ENCODE data around the gene SLC4A2.
"Not testable (repeated sequence)": the region's sequence is repeated elsewhere in the genome, so short reads cannot be mapped to it uniquely, and the experiment has no call there.

SLC4A2 gene, protein sequence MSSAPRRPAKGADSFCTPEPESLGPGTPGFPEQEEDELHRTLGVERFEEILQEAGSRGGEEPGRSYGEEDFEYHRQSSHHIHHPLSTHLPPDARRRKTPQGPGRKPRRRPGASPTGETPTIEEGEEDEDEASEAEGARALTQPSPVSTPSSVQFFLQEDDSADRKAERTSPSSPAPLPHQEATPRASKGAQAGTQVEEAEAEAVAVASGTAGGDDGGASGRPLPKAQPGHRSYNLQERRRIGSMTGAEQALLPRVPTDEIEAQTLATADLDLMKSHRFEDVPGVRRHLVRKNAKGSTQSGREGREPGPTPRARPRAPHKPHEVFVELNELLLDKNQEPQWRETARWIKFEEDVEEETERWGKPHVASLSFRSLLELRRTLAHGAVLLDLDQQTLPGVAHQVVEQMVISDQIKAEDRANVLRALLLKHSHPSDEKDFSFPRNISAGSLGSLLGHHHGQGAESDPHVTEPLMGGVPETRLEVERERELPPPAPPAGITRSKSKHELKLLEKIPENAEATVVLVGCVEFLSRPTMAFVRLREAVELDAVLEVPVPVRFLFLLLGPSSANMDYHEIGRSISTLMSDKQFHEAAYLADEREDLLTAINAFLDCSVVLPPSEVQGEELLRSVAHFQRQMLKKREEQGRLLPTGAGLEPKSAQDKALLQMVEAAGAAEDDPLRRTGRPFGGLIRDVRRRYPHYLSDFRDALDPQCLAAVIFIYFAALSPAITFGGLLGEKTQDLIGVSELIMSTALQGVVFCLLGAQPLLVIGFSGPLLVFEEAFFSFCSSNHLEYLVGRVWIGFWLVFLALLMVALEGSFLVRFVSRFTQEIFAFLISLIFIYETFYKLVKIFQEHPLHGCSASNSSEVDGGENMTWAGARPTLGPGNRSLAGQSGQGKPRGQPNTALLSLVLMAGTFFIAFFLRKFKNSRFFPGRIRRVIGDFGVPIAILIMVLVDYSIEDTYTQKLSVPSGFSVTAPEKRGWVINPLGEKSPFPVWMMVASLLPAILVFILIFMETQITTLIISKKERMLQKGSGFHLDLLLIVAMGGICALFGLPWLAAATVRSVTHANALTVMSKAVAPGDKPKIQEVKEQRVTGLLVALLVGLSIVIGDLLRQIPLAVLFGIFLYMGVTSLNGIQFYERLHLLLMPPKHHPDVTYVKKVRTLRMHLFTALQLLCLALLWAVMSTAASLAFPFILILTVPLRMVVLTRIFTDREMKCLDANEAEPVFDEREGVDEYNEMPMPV

DNA sequence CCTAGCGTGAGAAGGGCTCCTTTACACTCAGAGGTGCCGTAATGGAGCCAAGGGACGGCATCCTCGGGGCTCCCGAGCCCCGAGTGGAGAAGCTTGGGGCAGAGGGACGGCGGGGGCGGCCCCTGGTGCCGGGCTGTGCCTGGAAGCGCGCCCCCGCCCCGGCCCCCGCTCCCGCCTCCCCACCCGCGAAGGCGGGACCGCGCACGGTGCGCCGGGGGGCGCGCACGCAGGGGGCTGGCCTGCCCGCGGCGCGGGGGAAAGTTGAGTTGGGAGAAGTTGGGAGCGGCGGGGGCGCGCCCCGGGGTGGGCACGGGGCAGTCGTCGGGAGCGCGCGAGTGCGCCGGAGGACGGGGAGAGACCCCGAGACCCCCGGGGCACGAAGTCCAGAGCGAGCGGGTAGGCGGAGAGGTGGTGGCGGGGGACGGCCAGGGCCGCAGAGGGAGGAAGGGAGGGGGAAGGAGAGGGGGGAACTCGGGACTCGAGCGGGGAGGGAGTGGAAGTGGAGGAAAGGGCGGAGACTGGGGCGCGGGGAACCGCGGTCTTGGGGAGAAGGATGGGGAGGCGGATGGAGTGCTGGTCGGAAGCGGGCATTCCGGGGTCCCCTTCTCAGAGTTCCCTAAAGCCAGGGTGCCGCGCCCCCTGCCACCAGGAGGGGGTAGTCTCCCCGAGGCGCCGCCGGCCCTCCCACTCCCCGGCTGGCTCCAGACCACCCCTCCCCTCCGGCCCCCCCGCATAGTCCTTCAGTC lies at the start of gene SLC4A2:
Gene SLC4A2, plus strand, starts transcription at position 223 of the 746 bp plus-strand sequence. CDS start 2,399 bp downstream, outside the sequence.
- peak; percentile 58 for DNase-seq

DNA sequence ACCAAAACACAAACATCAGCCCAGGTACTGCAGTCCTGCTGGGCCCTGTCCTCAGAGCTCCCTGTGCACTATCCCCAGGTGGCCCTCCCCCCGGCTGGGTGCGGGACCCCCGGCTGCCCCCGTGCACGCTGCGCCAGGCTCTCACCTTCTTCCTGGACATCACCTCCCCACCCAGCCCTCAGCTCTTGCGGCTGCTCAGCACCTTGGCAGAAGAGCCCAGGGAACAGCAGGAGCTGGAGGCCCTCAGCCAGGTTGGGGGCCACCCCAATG lies 49.4 kb upstream of the SLC4A2 start:
- DNase-seq: no peak

DNA sequence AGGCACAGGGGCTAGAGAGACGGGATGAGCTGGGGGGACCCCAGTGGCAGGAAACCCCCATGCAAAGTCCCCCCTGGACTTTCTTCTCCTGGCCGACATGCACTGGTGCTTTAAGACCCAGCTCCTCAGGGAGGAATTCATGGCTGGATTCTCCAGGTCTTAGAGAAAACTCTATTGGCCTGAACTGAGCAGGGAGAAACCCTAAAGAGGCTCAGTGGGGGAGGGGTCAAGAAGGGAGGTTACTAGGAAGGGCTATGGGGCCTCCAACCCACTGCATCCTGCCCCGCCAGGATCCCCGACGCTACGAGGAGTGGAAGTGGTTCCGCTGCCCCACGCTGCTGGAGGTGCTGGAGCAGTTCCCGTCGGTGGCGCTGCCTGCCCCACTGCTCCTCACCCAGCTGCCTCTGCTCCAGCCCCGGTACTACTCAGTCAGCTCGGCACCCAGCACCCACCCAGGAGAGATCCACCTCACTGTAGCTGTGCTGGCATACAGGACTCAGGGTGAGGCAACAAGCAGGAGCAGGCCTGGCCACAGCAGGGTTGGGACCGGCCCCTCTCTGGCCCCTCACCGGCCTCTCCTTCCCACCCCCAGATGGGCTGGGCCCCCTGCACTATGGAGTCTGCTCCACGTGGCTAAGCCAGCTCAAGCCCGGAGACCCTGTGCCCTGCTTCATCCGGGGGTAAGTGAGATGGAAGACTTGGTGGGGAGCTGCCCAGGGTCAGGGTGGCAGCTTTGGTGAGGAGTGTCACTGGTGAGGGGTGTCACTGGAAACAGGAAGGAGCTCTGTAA lies 48.9 kb upstream of the SLC4A2 start:
- DNase-seq: no peak

DNA sequence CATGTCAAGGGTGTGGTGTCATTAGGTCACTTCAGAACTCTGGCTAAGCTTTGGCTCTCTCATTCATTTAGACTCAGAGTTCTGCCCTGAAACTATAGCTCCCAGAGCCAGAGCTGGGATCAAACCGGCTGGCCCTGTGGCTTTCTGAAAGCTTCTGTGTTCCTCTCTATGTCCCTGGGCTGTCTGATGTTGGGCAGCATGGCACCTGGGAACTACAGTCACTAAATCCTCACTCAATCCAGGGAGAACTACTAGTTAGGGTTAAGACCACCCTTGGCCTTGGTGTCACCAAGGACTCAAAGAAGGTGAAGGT lies 48.3 kb upstream of the SLC4A2 start:
- DNase-seq: no peak

DNA sequence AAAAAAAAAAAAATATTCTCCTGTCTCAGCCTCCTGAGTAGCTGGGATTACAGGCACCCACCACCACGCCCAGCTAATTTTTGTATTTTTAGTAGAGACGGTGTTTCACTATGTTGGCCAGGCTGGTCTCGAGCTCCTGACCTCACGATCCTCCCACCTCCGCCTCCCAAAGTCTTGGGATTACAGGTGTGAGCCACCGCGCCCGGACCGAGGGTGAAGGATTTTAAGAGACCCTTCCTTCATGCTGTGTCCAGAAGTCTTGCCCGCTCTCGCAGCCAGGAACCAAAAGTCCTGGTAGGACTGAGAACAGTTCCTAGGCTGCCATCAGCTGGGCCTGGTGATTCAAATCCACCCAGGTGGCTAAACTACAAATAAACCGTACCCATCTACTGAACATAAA lies 47.8 kb upstream of the SLC4A2 start:
- DNase-seq: not testable (repeated sequence)

DNA sequence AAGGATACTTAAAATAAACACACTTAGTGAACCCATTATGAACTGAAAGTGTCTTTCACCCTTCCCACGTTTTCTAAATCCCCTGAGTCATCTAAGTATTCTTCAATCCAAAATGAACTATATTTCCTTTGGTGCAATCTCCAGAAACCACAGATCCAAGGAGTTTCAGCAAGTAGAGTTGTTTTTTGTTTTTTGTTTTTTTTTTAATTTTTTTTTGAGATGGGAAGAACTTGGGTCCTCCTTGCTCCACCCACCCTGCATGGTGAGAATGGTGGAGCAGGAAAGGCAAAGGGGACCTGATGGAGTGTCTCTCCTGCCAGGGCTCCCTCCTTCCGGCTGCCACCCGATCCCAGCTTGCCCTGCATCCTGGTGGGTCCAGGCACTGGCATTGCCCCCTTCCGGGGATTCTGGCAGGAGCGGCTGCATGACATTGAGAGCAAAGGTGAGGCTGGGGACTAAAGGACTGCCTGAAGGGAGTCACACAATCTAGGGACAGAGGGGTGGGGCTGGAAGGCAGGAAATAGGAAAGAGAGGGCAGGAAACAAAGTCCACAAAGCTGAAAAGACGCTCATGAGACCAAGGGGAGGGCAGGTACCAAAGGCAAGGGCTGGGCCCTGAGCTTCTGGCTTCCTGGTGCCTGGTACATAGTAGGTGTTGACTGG lies 47.2 kb upstream of the SLC4A2 start:
- no peak for DNase-seq

DNA sequence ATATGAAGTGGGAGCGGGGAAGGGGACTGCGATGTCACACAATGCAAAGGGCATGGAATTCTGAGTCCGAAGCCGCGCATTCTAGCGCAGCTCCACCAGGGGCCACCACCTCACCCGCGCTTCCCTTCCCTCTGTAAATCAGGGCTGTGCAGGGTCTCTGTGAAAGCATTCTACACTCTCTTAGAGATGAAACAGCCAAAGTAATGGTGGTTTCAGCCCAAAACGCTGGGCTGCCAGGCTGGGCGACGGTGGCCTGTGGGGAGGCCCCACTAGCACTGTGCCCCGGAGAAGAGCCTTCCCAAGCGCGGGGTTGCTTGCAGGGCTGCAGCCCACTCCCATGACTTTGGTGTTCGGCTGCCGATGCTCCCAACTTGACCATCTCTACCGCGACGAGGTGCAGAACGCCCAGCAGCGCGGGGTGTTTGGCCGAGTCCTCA lies 46.5 kb upstream of the SLC4A2 start:
- DNase-seq: no peak

DNA sequence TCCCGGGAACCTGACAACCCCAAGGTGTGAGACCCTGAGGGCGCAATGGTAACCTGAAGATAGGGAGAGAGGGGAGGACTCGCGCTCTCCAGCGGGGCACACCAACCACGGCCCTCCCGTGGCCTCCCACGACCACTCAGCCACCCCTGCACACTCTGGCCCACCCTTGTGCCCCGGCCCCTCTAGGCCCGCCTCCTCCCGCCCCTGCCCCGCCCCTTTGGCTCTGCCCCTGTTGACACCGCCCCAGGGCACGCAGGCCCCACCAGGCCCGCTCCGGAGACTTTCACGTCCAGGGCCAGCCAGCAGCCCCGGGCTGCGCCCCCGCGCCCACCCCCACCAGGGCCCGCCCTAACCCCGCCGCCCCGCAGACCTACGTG lies 46.0 kb upstream of the SLC4A2 start:
- DNase-seq: no peak

DNA sequence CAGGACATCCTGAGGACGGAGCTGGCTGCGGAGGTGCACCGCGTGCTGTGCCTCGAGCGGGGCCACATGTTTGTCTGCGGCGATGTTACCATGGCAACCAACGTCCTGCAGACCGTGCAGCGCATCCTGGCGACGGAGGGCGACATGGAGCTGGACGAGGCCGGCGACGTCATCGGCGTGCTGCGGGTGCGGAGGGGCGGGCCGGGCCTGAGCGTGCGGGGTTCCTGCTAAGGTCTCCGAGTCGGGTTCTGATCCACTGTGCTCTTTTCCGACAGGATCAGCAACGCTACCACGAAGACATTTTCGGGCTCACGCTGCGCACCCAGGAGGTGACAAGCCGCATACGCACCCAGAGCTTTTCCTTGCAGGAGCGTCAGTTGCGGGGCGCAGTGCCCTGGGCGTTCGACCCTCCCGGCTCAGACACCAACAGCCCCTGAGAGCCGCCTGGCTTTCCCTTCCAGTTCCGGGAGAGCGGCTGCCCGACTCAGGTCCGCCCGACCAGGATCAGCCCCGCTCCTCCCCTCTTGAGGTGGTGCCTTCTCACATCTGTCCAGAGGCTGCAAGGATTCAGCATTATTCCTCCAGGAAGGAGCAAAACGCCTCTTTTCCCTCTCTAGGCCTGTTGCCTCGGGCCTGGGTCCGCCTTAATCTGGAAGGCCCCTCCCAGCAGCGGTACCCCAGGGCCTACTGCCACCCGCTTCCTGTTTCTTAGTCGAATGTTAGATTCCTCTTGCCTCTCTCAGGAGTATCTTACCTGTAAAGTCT lies 45.5 kb upstream of the SLC4A2 start:
- DNase-seq: peak; percentile 79

DNA sequence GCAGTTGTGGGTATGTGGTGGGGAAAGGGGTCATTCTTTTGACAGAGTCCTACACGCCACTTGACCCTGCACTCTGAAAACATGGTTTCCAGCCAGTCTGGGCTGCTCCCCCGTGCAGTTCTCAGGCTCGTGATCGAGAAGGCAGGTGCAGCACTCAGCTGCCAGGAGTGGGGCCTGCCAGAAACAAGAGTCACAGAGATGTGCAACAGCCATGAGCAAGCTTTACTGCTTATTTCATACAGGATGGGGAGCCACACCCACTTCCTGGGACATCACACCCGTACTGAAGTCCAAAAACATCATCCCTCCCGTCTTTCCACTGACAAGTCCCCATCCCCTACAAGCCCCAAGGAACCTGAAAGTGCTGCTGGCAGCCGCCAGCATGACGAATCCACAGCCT lies 44.4 kb upstream of the SLC4A2 start:
- DNase-seq: no peak

DNA sequence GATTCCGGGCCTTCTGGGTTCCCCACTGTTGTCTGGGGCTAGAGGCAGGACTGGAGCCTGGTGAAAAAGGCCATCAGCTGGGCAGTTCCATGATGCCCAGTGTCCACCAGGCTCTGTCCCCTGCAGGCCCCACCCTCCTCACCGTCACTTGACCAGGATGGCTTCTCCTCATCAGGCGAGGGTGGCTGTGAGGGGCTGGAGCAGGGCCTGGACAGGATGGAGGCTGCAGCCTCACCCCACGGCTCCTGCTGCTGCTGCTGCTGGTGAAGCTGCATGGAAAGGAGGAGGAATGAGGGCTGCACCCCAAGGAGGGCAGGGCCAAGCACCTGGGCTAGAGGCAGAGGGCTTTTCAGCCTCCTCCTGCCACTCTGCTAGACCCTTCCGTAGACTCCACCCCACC lies 43.4 kb upstream of the SLC4A2 start:
- DNase-seq: no peak

DNA sequence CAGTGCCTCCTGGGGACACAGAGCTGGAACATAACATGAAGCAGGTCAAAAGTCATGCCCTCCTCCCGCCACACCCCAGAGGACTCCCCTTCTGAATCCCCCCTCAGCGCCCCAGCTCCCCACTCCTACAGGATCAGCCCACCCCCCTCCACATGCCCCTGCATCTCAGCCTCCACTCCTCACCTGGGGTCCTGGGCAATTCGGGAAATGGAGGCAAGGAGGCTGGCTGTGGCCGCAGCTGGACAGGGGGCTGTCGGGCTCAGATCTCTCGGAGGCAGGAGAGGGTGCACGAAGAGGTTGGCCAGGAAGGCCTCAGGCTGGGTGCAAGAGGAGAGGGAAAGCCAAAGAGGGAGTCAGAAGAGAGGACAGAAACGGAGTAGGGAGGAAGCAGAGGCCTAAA lies 42.9 kb upstream of the SLC4A2 start:
- DNase-seq: no peak

DNA sequence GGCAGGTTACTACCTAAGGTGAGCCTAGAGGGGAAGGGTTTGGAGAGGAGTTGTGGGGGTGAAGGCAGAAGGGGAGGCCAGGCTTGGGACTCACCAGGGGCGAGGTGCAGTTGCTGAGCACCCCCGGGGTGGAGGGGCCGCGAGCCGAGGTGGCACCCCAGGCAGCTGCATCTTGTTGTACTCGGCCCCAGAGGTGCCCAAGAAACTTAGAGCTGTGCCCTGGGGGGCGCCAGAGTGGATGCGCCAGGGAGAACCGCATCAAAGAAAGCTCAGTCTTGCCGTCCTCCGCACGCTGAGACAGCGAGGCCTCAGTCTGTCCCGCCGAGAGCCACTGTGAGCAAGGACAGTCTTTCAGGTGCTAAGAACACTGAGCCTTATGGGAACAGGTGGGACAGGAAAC lies 42.4 kb upstream of the SLC4A2 start:
- no peak for DNase-seq

DNA sequence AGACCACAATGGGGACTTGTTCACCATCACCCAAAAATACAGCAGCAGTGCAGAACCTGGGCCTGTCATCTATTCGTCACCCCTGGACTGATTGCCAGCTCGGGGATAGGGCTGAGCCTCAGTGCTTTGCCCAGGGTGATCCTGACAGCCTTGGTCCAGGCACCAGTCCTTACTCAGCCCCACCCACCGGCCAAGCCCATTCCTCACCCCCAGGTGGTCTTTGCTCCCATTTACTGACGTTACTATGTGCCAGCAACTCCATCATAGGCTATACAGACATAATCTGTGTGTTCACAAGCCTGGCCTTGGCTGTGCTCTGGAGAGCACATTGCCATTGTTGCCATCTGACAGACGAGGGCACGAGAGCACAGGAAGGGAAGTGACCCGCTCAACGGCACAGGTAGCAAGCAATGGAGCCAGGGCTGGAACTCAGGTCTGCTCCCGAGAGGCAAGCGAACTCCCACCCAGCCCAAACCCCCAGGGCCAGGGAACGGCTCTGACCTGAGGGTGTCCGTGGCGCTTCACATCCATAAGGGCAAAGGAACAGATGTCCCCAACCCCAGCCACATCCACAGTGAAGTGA lies 41.9 kb upstream of the SLC4A2 start:
- no peak for DNase-seq

DNA sequence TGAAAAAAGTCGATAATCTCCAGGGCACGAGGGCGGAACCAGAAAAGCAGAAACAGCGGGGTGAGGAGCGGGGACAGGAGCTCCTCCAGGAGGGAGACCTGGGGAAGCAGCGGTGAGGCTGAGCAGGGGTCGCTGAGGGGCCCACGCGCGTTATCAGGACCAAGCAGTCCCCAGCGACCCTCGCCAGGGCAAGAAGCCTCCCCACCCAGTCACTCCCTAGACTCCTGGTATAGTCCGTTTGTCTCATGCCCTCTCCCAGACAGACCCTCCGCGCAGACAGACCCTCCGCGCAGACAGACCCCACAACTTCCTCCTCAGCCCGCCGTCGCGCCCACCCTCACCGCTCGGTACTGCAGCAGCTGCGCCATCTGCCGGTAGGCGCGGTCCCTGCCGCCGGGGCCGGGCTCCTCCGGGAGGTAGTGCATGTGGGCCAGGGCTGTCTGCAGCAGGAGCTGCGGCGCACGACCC lies 41.4 kb upstream of the SLC4A2 start:
- DNase-seq: peak; percentile 70

DNA sequence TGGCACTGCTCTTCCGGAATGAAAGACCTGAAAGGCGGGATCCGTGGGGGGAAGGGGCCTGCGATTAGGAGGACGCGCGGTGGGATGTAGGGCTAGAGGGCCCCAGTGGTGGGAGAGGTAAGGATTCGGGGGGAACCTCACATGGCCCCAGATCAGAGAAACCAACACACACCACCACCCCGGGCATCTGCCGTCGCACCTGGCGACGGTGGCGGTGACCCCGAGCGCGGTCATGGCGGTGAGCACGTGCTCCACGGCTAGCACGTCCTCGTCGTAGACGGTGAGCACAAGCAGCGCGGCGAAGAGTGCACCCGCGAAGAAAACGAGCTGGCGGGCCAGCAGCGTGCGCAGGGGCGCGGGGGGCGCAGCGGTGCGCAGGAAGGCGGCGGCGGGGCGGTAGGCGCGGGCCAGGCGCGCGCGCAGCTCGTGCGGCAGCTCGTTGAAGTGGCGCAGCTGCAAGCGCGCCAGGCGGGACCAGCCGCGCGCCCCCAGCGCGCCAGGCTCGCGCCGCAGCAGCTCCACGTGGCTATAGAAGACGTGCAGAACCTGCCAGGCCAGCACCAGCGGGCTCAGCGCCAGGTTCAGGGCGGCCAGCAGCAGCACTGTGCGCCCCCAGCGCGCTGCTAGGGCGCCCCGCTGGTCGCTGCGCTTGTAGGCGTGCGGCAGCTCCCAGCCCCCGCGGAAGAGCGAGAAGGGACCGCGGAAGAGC lies 40.8 kb upstream of the SLC4A2 start:
- peak; percentile 15 for DNase-seq

DNA sequence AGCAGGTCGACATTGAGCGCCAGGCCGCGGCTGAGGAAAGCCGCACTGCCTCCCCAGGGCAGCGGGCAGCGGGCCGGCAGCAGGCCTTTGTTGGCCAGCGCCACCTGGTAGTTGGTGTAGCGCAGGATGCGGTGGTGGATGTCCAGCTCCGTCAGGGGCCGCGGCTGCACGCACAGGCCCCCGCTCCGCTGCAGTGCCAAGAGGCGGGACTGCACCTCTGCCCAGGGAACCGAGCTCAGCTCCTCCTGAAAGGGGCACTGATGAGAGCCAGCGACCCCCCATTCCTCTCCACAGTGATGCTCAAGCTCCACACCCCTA lies 40.3 kb upstream of the SLC4A2 start:
- no peak for DNase-seq

DNA sequence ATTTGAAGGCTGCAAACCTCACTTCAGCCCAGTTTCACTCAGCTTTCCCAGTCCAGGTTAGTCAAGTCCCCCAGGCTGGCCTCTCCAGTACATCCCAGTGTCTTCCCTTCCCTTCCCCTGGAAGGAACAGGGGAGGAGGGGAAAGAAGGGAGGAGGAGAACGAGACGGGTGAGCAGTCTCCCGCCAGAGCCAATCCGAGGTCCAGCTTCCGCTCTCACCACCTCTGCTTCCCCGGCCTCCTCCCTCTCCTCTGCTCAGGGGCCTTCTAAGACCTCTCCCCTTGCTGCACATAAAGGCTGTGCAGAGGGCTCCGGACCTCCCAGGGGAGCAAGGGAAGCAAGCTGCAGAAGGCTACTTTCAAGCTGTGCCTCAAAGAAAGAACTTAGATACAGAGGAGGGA lies 39.2 kb upstream of the SLC4A2 start:
- no peak for DNase-seq

DNA sequence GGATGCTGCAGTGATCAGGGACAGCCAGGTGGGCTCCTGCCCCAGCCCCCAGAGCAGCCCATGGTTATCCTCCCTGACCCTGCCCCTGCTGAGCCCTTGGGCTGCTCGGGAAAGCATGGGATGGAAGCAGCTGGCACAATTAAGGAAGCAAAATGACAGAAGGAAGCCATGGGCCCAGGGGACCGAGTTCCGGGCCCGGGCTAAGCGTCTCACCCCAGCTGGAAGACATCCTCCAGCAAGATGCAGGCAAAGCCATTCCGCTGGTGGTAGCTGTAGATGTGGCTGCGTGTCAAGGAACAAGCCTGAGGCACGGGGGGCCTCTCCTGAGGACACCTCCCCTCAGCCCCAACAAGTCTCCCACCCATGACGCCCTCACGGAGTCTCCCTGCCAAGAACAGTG lies 36.2 kb upstream of the SLC4A2 start:
- no peak for DNase-seq
